Measurements from ENCODE around the gene PDE2A.

The PDE2A gene

GRCh38 chr11:72673943-72674828 lies at the start of gene PDE2A:
PDE2A (minus strand) TSS chr11:72674422; CDS start chr11:72674207, 215 bp downstream.
- DNase-seq (ENCODE audit: low spot score), result no peak

- no peak for DNase-seq (ENCODE audit: low spot score)
Measured at GRCh38 chr11:72723508-72723907, 49.3 kb upstream of the PDE2A start.

- DNase-seq (ENCODE audit: low spot score), result peak; percentile 14
Measured at GRCh38 chr11:72722050-72722748, 48.0 kb upstream of the PDE2A start.

GRCh38 chr11:72721689-72722049 lies 47.4 kb upstream of the PDE2A start:
- no peak for DNase-seq (ENCODE audit: low spot score)

GRCh38 chr11:72721276-72721675 lies 47.1 kb upstream of the PDE2A start:
- no peak for DNase-seq (ENCODE audit: low spot score)

- no peak for DNase-seq (ENCODE audit: low spot score)
Measured at GRCh38 chr11:72720784-72721183, 46.6 kb upstream of the PDE2A start.

GRCh38 chr11:72720047-72720446 lies 45.8 kb upstream of the PDE2A start:
- DNase-seq (ENCODE audit: low spot score), result no peak

GRCh38 chr11:72719551-72719950 lies 45.3 kb upstream of the PDE2A start:
- no peak for DNase-seq (ENCODE audit: low spot score)

GRCh38 chr11:72719144-72719543 lies 44.9 kb upstream of the PDE2A start:
- DNase-seq (ENCODE audit: low spot score), result no peak

GRCh38 chr11:72718101-72718501 lies 43.9 kb upstream of the PDE2A start:
- no peak for DNase-seq (ENCODE audit: low spot score)

GRCh38 chr11:72716788-72717435 lies 42.7 kb upstream of the PDE2A start:
- no peak for DNase-seq (ENCODE audit: low spot score)

GRCh38 chr11:72716290-72716689 lies 42.1 kb upstream of the PDE2A start:
- DNase-seq (ENCODE audit: low spot score), result no peak

- DNase-seq (ENCODE audit: low spot score), result no peak
Measured at GRCh38 chr11:72712841-72713240, 38.6 kb upstream of the PDE2A start.

- DNase-seq (ENCODE audit: low spot score), result no peak
Measured at GRCh38 chr11:72712168-72712751, 38.0 kb upstream of the PDE2A start.

GRCh38 chr11:72711141-72711540 lies 36.9 kb upstream of the PDE2A start:
- DNase-seq (ENCODE audit: low spot score), result no peak

GRCh38 chr11:72710278-72710677 lies 36.1 kb upstream of the PDE2A start:
- DNase-seq (ENCODE audit: low spot score), result no peak

- no peak for DNase-seq (ENCODE audit: low spot score)
Measured at GRCh38 chr11:72709478-72710238, 35.4 kb upstream of the PDE2A start.

- DNase-seq (ENCODE audit: low spot score), result no peak
Measured at GRCh38 chr11:72707032-72707431, 32.8 kb upstream of the PDE2A start.

- DNase-seq (ENCODE audit: low spot score), result no peak
Measured at GRCh38 chr11:72706579-72706978, 32.4 kb upstream of the PDE2A start.

- no peak for DNase-seq (ENCODE audit: low spot score)
Measured at GRCh38 chr11:72705442-72706365, 31.5 kb upstream of the PDE2A start.

Data from LoVo (cell line).